SH-SY5Y (cell line): Measurements from ENCODE around the gene MELTF.

Source experiments
- GATA2 ChIP-seq: IDR thresholded peaks from 2 replicates; pipeline ENCODE4 v1.6.1; 2011; ENCODE audit warnings: mild to moderate bottlenecking, low read depth, low read length
- GATA3 ChIP-seq: IDR thresholded peaks from 2 replicates; pipeline ENCODE4 v1.6.1; 2011; ENCODE audit warnings: low read depth, mild to moderate bottlenecking, low read length, moderate library complexity

- TF ChIP-seq GATA2 (no peak), GATA3 (no peak)
Measured at GRCh38 chr3:196962108-196962929, 67.3 kb downstream of the MELTF start.
